IPS DF 4.7 (cell line): ENCODE results near the gene RPS25.
"Not testable (repeated sequence)": the region's sequence is repeated elsewhere in the genome, so short reads cannot be mapped to it uniquely, and the experiment has no call there.

Experiments
- DNase-seq: peaks from one replicate; pipeline ENCODE4 v3.0.0-alpha.2; 2013; ENCODE audit warnings: low spot score; ENCODE audit errors: extremely low read depth

The RPS25 gene

GRCh38 chr11:119039471-119039870 lies 21.3 kb upstream of the RPS25 start:
- not testable (repeated sequence) for DNase-seq

GRCh38 chr11:119038884-119039283 lies 20.7 kb upstream of the RPS25 start:
- no peak for DNase-seq

- DNase-seq: no peak
Observed at GRCh38 chr11:119034813-119035212, 16.7 kb upstream of the RPS25 start.

GRCh38 chr11:119033421-119033820 lies 15.3 kb upstream of the RPS25 start:
- not testable (repeated sequence) for DNase-seq

GRCh38 chr11:119031912-119032280 lies 13.8 kb upstream of the RPS25 start:
- no peak for DNase-seq

GRCh38 chr11:119030329-119031047 lies 12.3 kb upstream of the RPS25 start, which contains the start of gene SLC37A4:
TSS of gene SLC37A4 (minus strand) at chr11:119030877.
- peak; percentile 94 for DNase-seq

GRCh38 chr11:119030029-119030328 lies 11.8 kb upstream of the RPS25 start:
- DNase-seq: no peak

GRCh38 chr11:119029340-119030028 lies 11.3 kb upstream of the RPS25 start:
- no peak for DNase-seq

GRCh38 chr11:119029069-119029339 lies 10.9 kb upstream of the RPS25 start:
- no peak for DNase-seq

GRCh38 chr11:119028346-119029068 lies 10.4 kb upstream of the RPS25 start:
- no peak for DNase-seq

- no peak for DNase-seq
Observed at GRCh38 chr11:119027561-119028345, 9.6 kb upstream of the RPS25 start.

- DNase-seq: no peak
Observed at GRCh38 chr11:119026970-119027369, 8.8 kb upstream of the RPS25 start.

GRCh38 chr11:119025978-119026766 lies 8.0 kb upstream of the RPS25 start:
- no peak for DNase-seq

GRCh38 chr11:119025541-119025940 lies 7.4 kb upstream of the RPS25 start:
- no peak for DNase-seq

GRCh38 chr11:119025099-119025473 lies 6.9 kb upstream of the RPS25 start:
- no peak for DNase-seq

- DNase-seq: no peak
Observed at GRCh38 chr11:119024430-119025098, 6.4 kb upstream of the RPS25 start.

- DNase-seq: no peak
Observed at GRCh38 chr11:119023741-119024140, 5.6 kb upstream of the RPS25 start.

GRCh38 chr11:119021631-119022030 lies 3.5 kb upstream of the RPS25 start:
- no peak for DNase-seq

GRCh38 chr11:119019996-119020395 lies 1.9 kb upstream of the RPS25 start:
- DNase-seq: no peak

- DNase-seq: not testable (repeated sequence)
Observed at GRCh38 chr11:119017377-119017776, 766 bp downstream of the RPS25 start.
